ENCODE results near the gene AKIRIN1.

GRCh38 chr1:38997034-38997900, 6.2 kb downstream of the AKIRIN1 start:
- TF ChIP-seq SUZ12 (IDR thresholded peaks at IDR 0.05) (no peak), HDGF (IDR thresholded peaks at IDR 0.05; ENCODE audit: borderline replicate concordance) (no peak), L3MBTL2 (conservative IDR thresholded peaks at IDR 0.05) (no peak), ARNT (IDR thresholded peaks at IDR 0.05) (no peak), ELF4 (IDR thresholded peaks at IDR 0.05) (no peak), FOXA1 (IDR thresholded peaks at IDR 0.05) (no peak), SP1 (IDR thresholded peaks at IDR 0.05) (no peak), FOXK2 (IDR thresholded peaks at IDR 0.05) (no peak), TARDBP (IDR thresholded peaks at IDR 0.05) (no peak), NFRKB (IDR thresholded peaks at IDR 0.05) (no peak), BHLHE40 (IDR thresholded peaks at IDR 0.05; ENCODE audit: borderline replicate concordance) (no peak), FOXM1 (IDR thresholded peaks at IDR 0.05; ENCODE audit: borderline replicate concordance) (no peak)

Data from HEK293T (cell line).